ENCODE results near the gene DCUN1D2.

DNA sequence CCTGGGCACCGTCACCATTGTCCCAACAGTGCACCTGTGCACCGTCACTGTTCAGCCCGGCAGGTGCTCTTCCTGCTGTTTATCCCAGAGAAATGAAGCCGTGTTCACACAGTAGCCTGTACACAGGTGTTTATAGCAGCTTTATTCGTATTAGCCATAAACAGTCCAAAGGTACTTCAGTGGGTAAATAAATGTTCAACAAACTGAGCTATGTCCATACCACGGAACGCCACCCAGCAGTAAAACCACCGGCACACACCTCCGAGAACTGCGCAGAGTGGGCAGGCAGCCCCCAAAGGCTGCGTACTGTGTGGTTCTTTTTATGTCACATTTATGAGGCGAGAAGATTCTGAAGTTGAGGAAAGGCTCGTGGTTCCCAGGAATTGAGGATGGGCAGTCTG is 44.9 kb upstream of the DCUN1D2 start:
- TF ChIP-seq, protein P1, sequence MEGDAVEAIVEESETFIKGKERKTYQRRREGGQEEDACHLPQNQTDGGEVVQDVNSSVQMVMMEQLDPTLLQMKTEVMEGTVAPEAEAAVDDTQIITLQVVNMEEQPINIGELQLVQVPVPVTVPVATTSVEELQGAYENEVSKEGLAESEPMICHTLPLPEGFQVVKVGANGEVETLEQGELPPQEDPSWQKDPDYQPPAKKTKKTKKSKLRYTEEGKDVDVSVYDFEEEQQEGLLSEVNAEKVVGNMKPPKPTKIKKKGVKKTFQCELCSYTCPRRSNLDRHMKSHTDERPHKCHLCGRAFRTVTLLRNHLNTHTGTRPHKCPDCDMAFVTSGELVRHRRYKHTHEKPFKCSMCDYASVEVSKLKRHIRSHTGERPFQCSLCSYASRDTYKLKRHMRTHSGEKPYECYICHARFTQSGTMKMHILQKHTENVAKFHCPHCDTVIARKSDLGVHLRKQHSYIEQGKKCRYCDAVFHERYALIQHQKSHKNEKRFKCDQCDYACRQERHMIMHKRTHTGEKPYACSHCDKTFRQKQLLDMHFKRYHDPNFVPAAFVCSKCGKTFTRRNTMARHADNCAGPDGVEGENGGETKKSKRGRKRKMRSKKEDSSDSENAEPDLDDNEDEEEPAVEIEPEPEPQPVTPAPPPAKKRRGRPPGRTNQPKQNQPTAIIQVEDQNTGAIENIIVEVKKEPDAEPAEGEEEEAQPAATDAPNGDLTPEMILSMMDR (IDR thresholded peaks at IDR 0.05 in 8 of 11, conservative IDR thresholded peaks at IDR 0.05 in 3 of 11), result no peak
- TF ChIP-seq POLR2AphosphoS5 (IDR thresholded peaks at IDR 0.05) (no peak), POLR2A (IDR thresholded peaks at IDR 0.05) (no peak)

Measured in spleen (tissue), 7 donors.